ENCODE measurements around the gene GNRH2.

Gene GNRH2, protein sequence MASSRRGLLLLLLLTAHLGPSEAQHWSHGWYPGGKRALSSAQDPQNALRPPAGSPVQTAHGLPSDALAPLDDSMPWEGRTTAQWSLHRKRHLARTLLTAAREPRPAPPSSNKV

GRCh38 chr20:3043322-3043721, at the start of gene GNRH2:
Gene GNRH2 (plus strand): TSS chr20:3043622. CDS start chr20:3044415, 793 bp downstream.
- no peak for DNase-seq (ENCODE audit: extremely low spot score)
- POLR2A ChIA-PET, result interaction anchor here (1.2 kb wide), 1 partner anchor 173 kb away, joined by 3 read pairs; no protein-coding TSS in a partner anchor
- CTCF ChIA-PET, result interaction anchor here (1.1 kb wide), 1 partner anchor 10 kb away, joined by 5 read pairs; no protein-coding TSS in a partner anchor

DNA sequence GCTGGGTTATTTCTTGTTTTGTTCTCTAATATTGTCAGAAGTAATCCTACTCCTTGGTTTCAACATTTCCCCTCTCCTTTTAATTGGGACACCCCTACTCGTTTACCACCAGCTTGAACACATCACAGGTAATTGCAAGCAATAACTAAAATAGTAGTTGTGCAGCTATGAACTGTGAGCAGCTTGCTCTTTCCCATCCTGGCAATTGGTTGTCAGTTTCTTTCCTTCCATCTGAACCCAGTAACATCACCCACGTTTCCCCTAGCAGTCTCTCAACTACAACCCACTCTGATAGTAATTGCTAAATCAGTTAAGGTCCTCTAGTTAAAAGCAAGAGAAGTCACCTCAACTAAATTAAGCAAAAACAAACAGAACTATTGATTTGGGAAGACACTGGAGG, 47.6 kb upstream of the GNRH2 start:
- TF ChIP-seq FOXK2 (IDR thresholded peaks at IDR 0.05), result no peak
- TF ChIP-seq SUZ12 (IDR thresholded peaks at IDR 0.05), result no peak
- TF ChIP-seq FOXM1 (IDR thresholded peaks at IDR 0.05; ENCODE audit: borderline replicate concordance), result no peak
- TF ChIP-seq, protein P1, sequence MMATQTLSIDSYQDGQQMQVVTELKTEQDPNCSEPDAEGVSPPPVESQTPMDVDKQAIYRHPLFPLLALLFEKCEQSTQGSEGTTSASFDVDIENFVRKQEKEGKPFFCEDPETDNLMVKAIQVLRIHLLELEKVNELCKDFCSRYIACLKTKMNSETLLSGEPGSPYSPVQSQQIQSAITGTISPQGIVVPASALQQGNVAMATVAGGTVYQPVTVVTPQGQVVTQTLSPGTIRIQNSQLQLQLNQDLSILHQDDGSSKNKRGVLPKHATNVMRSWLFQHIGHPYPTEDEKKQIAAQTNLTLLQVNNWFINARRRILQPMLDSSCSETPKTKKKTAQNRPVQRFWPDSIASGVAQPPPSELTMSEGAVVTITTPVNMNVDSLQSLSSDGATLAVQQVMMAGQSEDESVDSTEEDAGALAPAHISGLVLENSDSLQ (IDR thresholded peaks at IDR 0.05), result no peak
- no peak for DNase-seq (ENCODE audit: extremely low spot score)
- CTCF ChIA-PET, result interaction anchor here (1.1 kb wide), 1 partner anchor 28 kb away, joined by 3 read pairs; no protein-coding TSS in a partner anchor
- POLR2A ChIA-PET, result no interaction called here

More at GRCh38 chr20:3043322-3043721, at the start of gene GNRH2:
- TF ChIP-seq ZNF384 (IDR thresholded peaks at IDR 0.05) (no peak), L3MBTL2 (conservative IDR thresholded peaks at IDR 0.05) (no peak), ARNT (IDR thresholded peaks at IDR 0.05) (no peak), BHLHE40 (IDR thresholded peaks at IDR 0.05; ENCODE audit: borderline replicate concordance) (no peak), FOXA1 (IDR thresholded peaks at IDR 0.05) (no peak), NFRKB (IDR thresholded peaks at IDR 0.05) (no peak), SUZ12 (IDR thresholded peaks at IDR 0.05) (no peak), FOXK2 (IDR thresholded peaks at IDR 0.05) (no peak), ELF4 (IDR thresholded peaks at IDR 0.05) (no peak), HDGF (IDR thresholded peaks at IDR 0.05; ENCODE audit: borderline replicate concordance) (no peak), SP1 (IDR thresholded peaks at IDR 0.05) (no peak), LEF1 (IDR thresholded peaks at IDR 0.05; ENCODE audit: borderline replicate concordance) (no peak), FOXM1 (IDR thresholded peaks at IDR 0.05; ENCODE audit: borderline replicate concordance) (no peak), TARDBP (IDR thresholded peaks at IDR 0.05) (no peak)

DNA sequence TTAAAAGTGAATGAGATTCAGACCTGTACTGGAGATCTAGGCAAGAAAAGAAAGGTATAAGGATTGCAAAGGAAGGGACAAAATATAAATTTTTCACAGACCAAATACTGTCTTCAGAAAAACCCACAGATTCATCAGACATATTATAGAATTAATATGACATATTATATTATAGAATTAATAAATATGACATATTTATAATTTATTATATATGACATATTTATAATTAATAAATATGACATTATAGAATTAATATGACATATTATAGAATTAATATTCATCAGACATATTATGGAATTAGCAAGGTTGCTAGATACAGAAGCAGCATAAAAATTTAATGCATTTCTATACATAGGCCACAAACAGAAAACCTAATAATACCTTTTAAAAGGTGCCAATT, 44.7 kb upstream of the GNRH2 start:
- POLR2A ChIA-PET, result no interaction called here
- TF ChIP-seq ZNF384 (IDR thresholded peaks at IDR 0.05), result no peak
- no peak for TF ChIP-seq TARDBP (IDR thresholded peaks at IDR 0.05)
- TF ChIP-seq FOXK2 (IDR thresholded peaks at IDR 0.05), result no peak
- no peak for TF ChIP-seq SUZ12 (IDR thresholded peaks at IDR 0.05)
- no peak for TF ChIP-seq NFRKB (IDR thresholded peaks at IDR 0.05)
- TF ChIP-seq LEF1 (IDR thresholded peaks at IDR 0.05; ENCODE audit: borderline replicate concordance), result no peak
- CTCF ChIA-PET, result interaction anchor here (0.7 kb wide), 1 partner anchor 19 kb away, joined by 3 read pairs; no protein-coding TSS in a partner anchor

GRCh38 chr20:3000852-3001523, 42.4 kb upstream of the GNRH2 start:
- CTCF ChIA-PET, result interaction anchor here (0.6 to 1.4 kb wide), 8 partner anchors 10 to 239 kb away, joined by 3 to 4 read pairs (median 3); no protein-coding TSS in a partner anchor
- POLR2A ChIA-PET, result interaction anchor here (0.6 kb wide), 1 partner anchor 337 kb away, joined by 3 read pairs; the partner anchor contains the start of gene IDH3B
- peak; percentile 61 for DNase-seq (ENCODE audit: extremely low spot score)
- no peak for TF ChIP-seq CTBP1 (IDR thresholded peaks at IDR 0.05; ENCODE audit: borderline replicate concordance)
- TF ChIP-seq FOXM1 (IDR thresholded peaks at IDR 0.05; ENCODE audit: borderline replicate concordance), result no peak
- TF ChIP-seq FOXA1 (IDR thresholded peaks at IDR 0.05), result no peak
- TF ChIP-seq HDGF (IDR thresholded peaks at IDR 0.05; ENCODE audit: borderline replicate concordance), result no peak
- TF ChIP-seq ZNF384 (IDR thresholded peaks at IDR 0.05), result no peak
- no peak for TF ChIP-seq SUZ12 (IDR thresholded peaks at IDR 0.05)
- TF ChIP-seq L3MBTL2 (conservative IDR thresholded peaks at IDR 0.05), result no peak
- TF ChIP-seq LEF1 (IDR thresholded peaks at IDR 0.05; ENCODE audit: borderline replicate concordance), result no peak
- TF ChIP-seq FOXK2 (IDR thresholded peaks at IDR 0.05), result no peak

More for the DNA sequence above, 44.7 kb upstream of the GNRH2 start:
- no peak for DNase-seq (ENCODE audit: extremely low spot score)

DNA sequence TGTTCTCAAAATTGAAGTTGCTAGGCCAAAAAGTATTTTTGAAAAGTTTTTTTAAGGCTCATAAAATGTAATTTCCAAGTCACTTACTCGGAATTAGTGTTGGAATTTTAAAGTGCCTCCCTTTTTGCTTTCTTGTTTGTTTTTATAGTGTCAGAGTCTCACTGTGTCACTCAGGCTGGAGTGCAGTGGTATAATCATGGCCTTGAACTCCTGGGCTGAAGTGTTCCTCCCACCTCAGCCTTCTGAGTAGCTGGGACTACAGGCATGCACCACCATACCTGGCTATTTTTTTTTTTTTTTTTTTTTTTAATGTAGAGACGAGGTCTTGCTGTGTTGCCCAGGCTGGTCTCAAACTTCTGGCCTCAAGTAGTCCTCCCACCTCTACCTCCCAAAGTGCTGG, 40.0 kb upstream of the GNRH2 start:
- ChIA-PET POLR2A (no interaction called here), CTCF (no interaction called here)
- no peak for DNase-seq (ENCODE audit: extremely low spot score)
- TF ChIP-seq FOXM1 (IDR thresholded peaks at IDR 0.05; ENCODE audit: borderline replicate concordance) (no peak), HDGF (IDR thresholded peaks at IDR 0.05; ENCODE audit: borderline replicate concordance) (no peak), BHLHE40 (IDR thresholded peaks at IDR 0.05; ENCODE audit: borderline replicate concordance) (no peak)
- TF ChIP-seq, protein P1 (IDR thresholded peaks at IDR 0.05), result peak; percentile 41; the same call in 1 of the 2 replicates

DNA sequence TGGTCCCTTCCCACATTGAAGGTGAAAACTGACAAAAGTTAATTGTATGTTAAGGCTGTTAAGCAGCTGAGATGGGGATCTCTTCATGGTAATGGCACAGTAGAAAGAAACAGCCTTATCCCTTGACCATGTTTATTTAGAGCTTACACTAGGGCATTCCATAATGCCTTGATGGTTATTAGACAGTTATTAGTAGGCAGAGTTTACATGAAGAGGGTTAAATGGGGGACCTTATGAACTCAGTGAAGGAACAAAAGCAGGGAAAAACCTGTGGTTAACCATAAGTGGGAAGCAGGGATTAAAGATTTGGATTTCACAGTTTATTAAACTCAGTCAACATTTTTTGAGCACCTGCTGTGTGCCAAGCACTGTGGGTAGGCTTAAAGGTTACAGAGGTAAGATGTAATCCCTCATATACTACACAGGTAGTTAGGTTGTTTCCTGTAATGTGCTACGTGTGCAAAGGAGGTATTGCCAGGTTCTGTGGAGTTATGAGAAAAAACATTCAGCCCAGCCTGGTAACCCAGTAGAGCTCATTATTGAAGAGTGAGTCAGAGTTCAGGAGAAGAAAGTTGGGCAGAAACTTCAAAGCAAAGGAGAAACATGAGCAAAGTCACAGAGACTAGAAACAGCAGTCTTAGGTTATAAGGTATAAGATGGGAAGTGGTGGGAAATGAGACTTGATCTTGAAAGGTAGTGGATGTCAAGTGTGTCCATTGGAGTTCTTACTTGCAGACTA, 32.3 kb upstream of the GNRH2 start:
- POLR2A ChIA-PET, result interaction anchor here (1.2 kb wide), 1 partner anchor 138 kb away, joined by 4 read pairs; the partner anchor contains the start of gene PTPRA
- TF ChIP-seq HDGF (IDR thresholded peaks at IDR 0.05; ENCODE audit: borderline replicate concordance), result no peak
- TF ChIP-seq FOXM1 (IDR thresholded peaks at IDR 0.05; ENCODE audit: borderline replicate concordance), result no peak
- no peak for TF ChIP-seq FOXA1 (IDR thresholded peaks at IDR 0.05)
- no peak for TF ChIP-seq LEF1 (IDR thresholded peaks at IDR 0.05; ENCODE audit: borderline replicate concordance)
- no peak for TF ChIP-seq NFRKB (IDR thresholded peaks at IDR 0.05)
- TF ChIP-seq, protein P1 (IDR thresholded peaks at IDR 0.05), result no peak
- no peak for TF ChIP-seq BHLHE40 (IDR thresholded peaks at IDR 0.05; ENCODE audit: borderline replicate concordance)
- TF ChIP-seq SP1 (IDR thresholded peaks at IDR 0.05), result no peak
- no peak for TF ChIP-seq TARDBP (IDR thresholded peaks at IDR 0.05)
- no peak for TF ChIP-seq FOXK2 (IDR thresholded peaks at IDR 0.05)
- no peak for TF ChIP-seq L3MBTL2 (conservative IDR thresholded peaks at IDR 0.05)
- no peak for TF ChIP-seq ELF4 (IDR thresholded peaks at IDR 0.05)
- CTCF ChIA-PET, result interaction anchor here (0.5 kb wide), 1 partner anchor 10 kb away, joined by 3 read pairs; no protein-coding TSS in a partner anchor
- no peak for DNase-seq (ENCODE audit: extremely low spot score)
